IMR-90 (cell line): ENCODE measurements around the gene KAT6B. TPM values are rescaled to one million over a fixed set of nuclear protein-coding genes. Genes with fewer than 3 reads are reported as not detected.

Experiments
- ATAC-seq: fragments of 200-7000 bp; cut with Tn5 transposase; 2 replicates; pipeline ENCODE4 v1.9.1; 2020; ENCODE audit warnings: low read depth, mild to moderate bottlenecking, moderate library complexity
- BruUV-seq: library from RNA; stranded (reverse); fragments of 400-500 nt; replicated peaks from 2 replicates; lab custom pipeline; 2021; lab: Mats Ljungman, UMichigan
- CTCF ChIA-PET: fragments of 300-600 bp; formaldehyde crosslinking; extraction: SDS; loops from one replicate; lab custom pipeline; 2021; ENCODE audit warnings: antibody characterized with exemption; lab: Yijun Ruan, JAX
- POLR2A ChIA-PET: fragments of 300-600 bp; sonication (Branson Sonifier 250); formaldehyde crosslinking; loops from one replicate; lab custom pipeline; 2022; ENCODE audit warnings: antibody characterized with exemption; ENCODE audit not compliant: unreplicated experiment; lab: Charles Lee
- DNase-seq: peaks from one replicate; pipeline ENCODE4 v3.0.0; 2013
- H2AFZ ChIP-seq: replicated peaks from 2 replicates; pipeline ENCODE3; 2013; ENCODE audit warnings: low read length, mild to moderate bottlenecking; ENCODE audit not compliant: poor library complexity
- H2AK5ac ChIP-seq: 2 replicates; pipeline ENCODE4 v1.6.1; 2013; ENCODE audit warnings: low read depth, low read length, inconsistent platforms
- H2AK9ac ChIP-seq: replicated peaks from 2 replicates; pipeline ENCODE3; 2013; ENCODE audit warnings: mild to moderate bottlenecking, low read depth, low read length, moderate library complexity; ENCODE audit not compliant: poor library complexity
- H2BK120ac ChIP-seq: 2 replicates; pipeline ENCODE4 v1.6.1; 2013; ENCODE audit warnings: low read depth, low read length, inconsistent platforms
- H2BK15ac ChIP-seq: 3 replicates; pipeline ENCODE4 v1.6.1; 2013; ENCODE audit warnings: low read depth, low read length, inconsistent platforms
- H2BK20ac ChIP-seq: 2 replicates; pipeline ENCODE4 v1.6.1; 2013; ENCODE audit warnings: low read depth, mild to moderate bottlenecking, inconsistent platforms, low read length, moderate library complexity
- H2BK5ac ChIP-seq: 2 replicates; pipeline ENCODE4 v1.6.1; 2013; ENCODE audit warnings: mild to moderate bottlenecking, low read depth, low read length, inconsistent platforms; ENCODE audit not compliant: poor library complexity, severe bottlenecking
- H3K14ac ChIP-seq: replicated peaks from 2 replicates; pipeline ENCODE4 v1.6.1; 2013; ENCODE audit warnings: low read depth, low read length, inconsistent platforms
- H3K18ac ChIP-seq: 2 replicates; pipeline ENCODE4 v1.6.1; 2013; ENCODE audit warnings: low read depth, low read length, control low read depth
- H3K23ac ChIP-seq: 2 replicates; pipeline ENCODE4 v1.6.1; 2013; ENCODE audit warnings: low read depth, low read length, inconsistent platforms
- H3K27ac ChIP-seq: 2 replicates; pipeline ENCODE4 v1.5.1; 2013; ENCODE audit warnings: mild to moderate bottlenecking, control low read depth, low read length; ENCODE audit not compliant: insufficient read depth
- H3K27me3 ChIP-seq: 2 replicates; pipeline ENCODE4 v1.6.1; 2013; ENCODE audit warnings: low read length; ENCODE audit not compliant: control insufficient read depth, insufficient read depth
- H3K36me3 ChIP-seq: 2 replicates; pipeline ENCODE4 v1.6.1; 2013; ENCODE audit warnings: low read length, mixed read lengths; ENCODE audit not compliant: control insufficient read depth, insufficient read depth
- H3K4ac ChIP-seq: 2 replicates; pipeline ENCODE4 v1.6.1; 2013; ENCODE audit warnings: low read depth, low read length, inconsistent platforms
- H3K4me1 ChIP-seq: 2 replicates; pipeline ENCODE4 v1.6.1; 2013; ENCODE audit warnings: low read length, mixed read lengths; ENCODE audit not compliant: control insufficient read depth, insufficient read depth
- H3K4me2 ChIP-seq: 2 replicates; pipeline ENCODE4 v1.6.1; 2013; ENCODE audit warnings: low read depth, mild to moderate bottlenecking, control low read depth, low read length, moderate library complexity
- H3K4me3 ChIP-seq: 2 replicates; pipeline ENCODE4 v1.5.1; 2013; ENCODE audit warnings: low read depth, mild to moderate bottlenecking, control low read depth, low read length, moderate library complexity; ENCODE audit not compliant: insufficient read depth
- H3K56ac ChIP-seq: 2 replicates; pipeline ENCODE4 v1.6.1; 2013; ENCODE audit warnings: low read length, inconsistent platforms; ENCODE audit not compliant: insufficient read depth; ENCODE audit errors: extremely low read depth
- H3K79me1 ChIP-seq, 2 experiments: 2 replicates each; pipeline ENCODE4 v1.6.1; 2013; ENCODE audit warnings: low read length in 2 of 2, inconsistent platforms in 1 of 2, low read depth in 1 of 2
- H3K9ac ChIP-seq: 2 replicates; pipeline ENCODE4 v1.6.1; 2013; ENCODE audit warnings: low read depth, low read length, control low read depth
- H3K9me1 ChIP-seq: 2 replicates; pipeline ENCODE4 v1.6.1; 2013; ENCODE audit warnings: low read length, inconsistent platforms; ENCODE audit not compliant: insufficient read depth
- H3K9me3 ChIP-seq: 2 replicates; pipeline ENCODE4 v1.6.1; 2013; ENCODE audit warnings: low read length; ENCODE audit not compliant: control insufficient read depth, insufficient read depth
- H4K20me1 ChIP-seq: 2 replicates; pipeline ENCODE4 v1.6.1; 2013; ENCODE audit warnings: low read length, inconsistent platforms; ENCODE audit not compliant: insufficient read depth
- H4K5ac ChIP-seq: 2 replicates; pipeline ENCODE4 v1.6.1; 2013; ENCODE audit warnings: mild to moderate bottlenecking, low read depth, low read length, control low read depth
- H4K8ac ChIP-seq, 2 experiments: 2 replicates each; pipeline ENCODE4 v1.6.1; 2013; ENCODE audit warnings: low read depth in 2 of 2, low read length in 2 of 2, control low read depth in 1 of 2, inconsistent platforms in 1 of 2
- H4K91ac ChIP-seq: 2 replicates; pipeline ENCODE4 v1.6.1; 2013; ENCODE audit warnings: low read depth, low read length, inconsistent platforms; ENCODE audit not compliant: insufficient read depth
- FOS ChIP-seq: fragments of 150-350 bp; IDR thresholded peaks from 2 replicates; pipeline ENCODE4 v1.6.1; 2016; ENCODE audit warnings: low read depth, low read length
- MAFK ChIP-seq: IDR thresholded peaks from 2 replicates; pipeline ENCODE4 v1.6.1; 2012; ENCODE audit warnings: low read depth, low read length, improper control_type of control experiment
- RCOR1 ChIP-seq: IDR thresholded peaks from 2 replicates; pipeline ENCODE4 v1.6.1; 2012; ENCODE audit warnings: mild to moderate bottlenecking, low read length, improper control_type of control experiment; ENCODE audit not compliant: insufficient replicate concordance
- WGBS, 2 experiments: methylation state at CpG; one replicate each; pipeline versions ENCODE4 v1.1.5 to v1.1.7; 2013; ENCODE audit warnings: missing lambda C conversion rate in 2 of 2; ENCODE audit not compliant: insufficient read length in 1 of 2; ENCODE audit errors: extremely low coverage in 2 of 2; 5-methylcytosine and 5-hydroxymethylcytosine counted together
- dilution Hi-C: fragments of 300-500 bp; cut with HindIII; formaldehyde crosslinking; loops from one replicate; pipeline ENCODE4 v1.14.3; 2018; ENCODE audit warnings: low sequenced_read_pairs; ENCODE audit not compliant: unreplicated experiment
- in situ Hi-C: fragments of 300-500 bp; cut with MboI; formaldehyde crosslinking; loops from 3 replicates; pipeline ENCODE4 v1.14.3; 2019; ENCODE audit warnings: low sequenced_read_pairs, inconsistent platforms, mixed read lengths
- intact Hi-C: fragments of 100-400 bp; cut with micrococcal nuclease; formaldehyde crosslinking; loops from 2 replicates; pipeline ENCODE4 v1.10.0; 2022
- polyA plus RNA-seq, 3 experiments: library from polyadenylated mRNA; depleted of rRNA; stranded (reverse); fragments of >200 nt; gene quantifications; 2 replicates each; pipeline ENCODE4 v1.2.3, GENCODE V29; 2012; ENCODE audit warnings: low replicate concordance in 1 of 3
- total RNA-seq: library from RNA; depleted of rRNA; stranded (reverse); fragments of >200 nt; gene quantifications from 2 replicates; pipeline ENCODE4 v1.2.3, GENCODE V29; 2012

KAT6B gene
- total and polyA plus RNA-seq, 2 of the 4 experiments (the other 2 are of a cell fraction) = 8.8 to 28.1 TPM

- Histone ChIP-seq H3K4me1 (no peaks in the 10 kb centered on the region), H3K79me1 (no peaks in the 10 kb centered on the region), H3K4me2 (no peak overlapping the region), H3K14ac (no peak overlapping the region), H3K4me3 (no peak overlapping the region), H3K27me3 (no peaks in the 10 kb centered on the region), H4K5ac (no peak overlapping the region), H3K9me3 (peaks cover 5% of the 10 kb centered on the region), H2AK5ac (no peak overlapping the region), H3K56ac (no peak overlapping the region), H4K8ac (no peak overlapping the region), H3K4ac (no peak overlapping the region), H2BK120ac (no peak overlapping the region), H4K91ac (no peak overlapping the region), H2BK20ac (no peak overlapping the region), H3K27ac (no peak overlapping the region), H4K20me1 (no peaks in the 10 kb centered on the region), H3K36me3 (no peaks in the 10 kb centered on the region), H3K9ac (no peak overlapping the region), H2AFZ (no peak overlapping the region), H3K18ac (no peak overlapping the region), H3K23ac (no peak overlapping the region), H3K9me1 (no peaks in the 10 kb centered on the region), H2BK15ac (no peak overlapping the region), H2BK5ac (no peak overlapping the region), H2AK9ac (no peak overlapping the region)
- in situ Hi-C loops = no loop called here
- ChIA-PET CTCF (no interaction called here), POLR2A (no interaction called here)
- intact Hi-C loops = no loop called here
- no CpG with 5 or more reads among the region's 4 CpGs for WGBS, 2 experiments
- ATAC-seq = no peak
- BruUV-seq = no TSS peak
- no peak for TF ChIP-seq MAFK
- TF ChIP-seq RCOR1 = no peak
- TF ChIP-seq FOS = no peak
- no peak for DNase-seq
- dilution Hi-C loops = no loop called here
These were observed 17.9 kb upstream of the KAT6B start for GRCh38 chr10:74808501-74808900.
